ENCODE measurements around the gene TRPM5.
A peak's percentile ranks its signal among the peaks of the same experiment; 100 is the strongest.

Gene TRPM5

DNA sequence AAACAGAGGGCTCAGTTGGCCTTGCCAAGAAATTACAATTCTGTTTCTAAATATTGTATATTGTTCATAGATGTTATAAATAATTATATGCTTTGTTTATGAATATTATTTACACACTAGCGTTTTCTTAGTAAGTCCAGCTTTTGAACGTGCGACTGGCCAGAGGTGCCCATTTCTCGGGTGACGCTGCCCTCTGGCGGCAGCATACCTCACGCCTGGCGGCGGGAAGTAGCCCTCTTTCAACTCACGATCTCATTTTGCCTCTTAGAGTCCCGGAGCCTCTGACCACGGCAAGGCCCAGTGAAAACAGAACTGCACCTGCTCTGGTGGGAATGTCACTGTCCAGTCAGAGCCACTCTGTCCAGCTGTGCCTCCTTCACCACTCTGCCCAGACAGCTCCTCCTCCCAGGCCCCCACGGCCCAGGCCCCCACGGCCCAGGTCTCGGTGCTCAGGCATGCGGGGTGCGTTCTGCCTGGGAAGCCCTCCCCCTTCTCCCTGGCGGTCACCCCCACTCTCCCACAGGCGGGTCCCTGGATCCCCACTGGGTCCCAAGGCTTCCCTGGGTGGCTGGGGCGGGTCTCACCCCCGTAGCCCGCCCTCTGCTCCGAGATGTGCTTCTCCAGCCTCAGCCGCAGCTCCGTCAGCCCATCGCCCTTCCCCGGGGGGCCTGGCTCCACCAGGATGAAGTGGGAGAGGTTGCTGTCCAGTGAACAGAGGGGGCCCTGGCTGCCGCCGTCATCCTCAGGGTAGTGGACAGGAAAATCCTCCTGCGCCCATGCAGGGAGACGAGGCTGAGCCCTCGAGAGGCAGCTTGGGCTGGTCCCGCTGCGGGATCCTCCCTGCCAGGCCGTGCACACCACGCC lies 24.4 kb downstream of the TRPM5 start:
- DNase-seq = peak; percentile 64

GRCh38 chr11:2418693-2419360 lies 25.5 kb downstream of the TRPM5 start:
- no peak for DNase-seq

- DNase-seq = no peak
Observed at GRCh38 chr11:2417856-2418692, 26.2 kb downstream of the TRPM5 start.

DNA sequence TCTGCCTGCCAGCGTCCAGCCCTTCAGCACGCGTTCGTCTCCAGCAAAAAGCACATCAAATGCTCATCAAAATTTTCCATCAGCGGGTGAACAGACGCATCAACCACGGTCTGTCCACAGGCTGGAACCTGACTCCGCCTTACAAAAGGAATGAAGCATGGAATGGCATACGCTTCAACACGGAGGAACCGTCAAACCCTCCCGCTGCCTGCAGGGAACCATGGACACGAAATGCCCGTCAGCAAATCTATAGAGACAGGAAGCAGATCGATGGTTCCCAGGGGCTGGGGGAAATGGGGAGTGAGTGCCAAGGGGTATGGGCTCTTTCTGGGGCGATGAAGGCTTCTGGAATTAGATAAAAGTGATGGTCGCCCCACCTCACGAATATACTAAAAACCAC lies 27.5 kb downstream of the TRPM5 start:
- no peak for DNase-seq

DNA sequence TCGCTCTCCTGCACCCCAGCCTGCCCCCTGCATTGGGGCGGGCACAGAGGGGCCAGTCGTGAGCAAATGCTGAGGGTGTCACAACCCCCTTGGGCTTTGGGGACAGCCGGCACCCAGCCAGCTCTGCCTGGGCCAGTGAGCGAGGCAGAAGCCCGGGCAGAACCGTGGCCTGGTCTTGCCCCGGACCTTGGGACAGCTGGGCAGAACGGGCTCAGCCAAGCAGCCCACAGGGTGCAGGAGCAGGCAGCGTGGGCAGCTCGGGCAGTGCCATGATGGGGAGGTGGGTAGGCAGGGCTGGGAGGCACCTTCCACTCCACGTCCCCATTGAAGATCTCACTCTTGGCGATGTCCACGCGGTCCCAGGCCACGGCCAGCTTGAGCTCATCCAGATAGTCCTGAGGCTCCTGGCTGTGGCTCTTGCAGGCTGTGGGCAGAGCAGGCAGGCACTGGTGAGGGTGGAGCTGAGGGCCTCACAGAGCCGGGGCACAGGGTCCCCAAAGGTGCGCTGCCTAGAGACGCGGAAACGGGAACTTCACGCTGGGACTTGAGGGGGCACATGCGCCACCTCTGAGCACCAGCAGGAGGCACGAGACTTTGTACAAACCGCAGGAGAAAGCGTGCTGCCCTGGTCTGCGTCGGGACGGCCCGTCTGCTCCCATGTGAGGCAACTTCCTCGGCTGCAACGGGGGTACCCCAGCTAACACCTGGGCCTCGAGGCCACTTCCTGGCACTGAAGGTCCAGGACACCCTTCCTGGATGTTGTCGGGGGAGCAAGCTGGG lies 28.5 kb downstream of the TRPM5 start:
- DNase-seq = no peak

- DNase-seq = no peak
Observed at GRCh38 chr11:2415171-2415570, 29.1 kb downstream of the TRPM5 start.

DNA sequence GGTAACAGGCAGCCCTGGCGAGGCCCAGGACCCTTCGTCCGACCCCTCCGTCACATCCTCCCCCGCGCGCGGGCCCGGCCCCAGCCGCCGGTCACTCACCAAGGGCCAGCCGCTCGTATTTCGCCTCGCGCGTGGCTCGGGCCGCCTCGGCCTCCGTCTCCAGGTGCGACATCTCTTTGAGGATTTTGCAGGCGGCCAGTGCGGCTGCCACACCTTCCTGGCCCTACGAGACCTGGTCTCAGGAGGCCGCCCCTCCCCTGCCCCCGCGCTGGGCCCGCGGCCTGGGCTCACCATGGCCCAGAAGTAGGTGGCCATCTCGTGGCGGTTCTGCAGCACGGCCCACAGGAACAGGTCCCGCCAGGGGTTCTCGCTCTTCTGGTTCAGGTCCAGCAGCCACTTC lies 29.7 kb downstream of the TRPM5 start:
- no peak for DNase-seq

DNA sequence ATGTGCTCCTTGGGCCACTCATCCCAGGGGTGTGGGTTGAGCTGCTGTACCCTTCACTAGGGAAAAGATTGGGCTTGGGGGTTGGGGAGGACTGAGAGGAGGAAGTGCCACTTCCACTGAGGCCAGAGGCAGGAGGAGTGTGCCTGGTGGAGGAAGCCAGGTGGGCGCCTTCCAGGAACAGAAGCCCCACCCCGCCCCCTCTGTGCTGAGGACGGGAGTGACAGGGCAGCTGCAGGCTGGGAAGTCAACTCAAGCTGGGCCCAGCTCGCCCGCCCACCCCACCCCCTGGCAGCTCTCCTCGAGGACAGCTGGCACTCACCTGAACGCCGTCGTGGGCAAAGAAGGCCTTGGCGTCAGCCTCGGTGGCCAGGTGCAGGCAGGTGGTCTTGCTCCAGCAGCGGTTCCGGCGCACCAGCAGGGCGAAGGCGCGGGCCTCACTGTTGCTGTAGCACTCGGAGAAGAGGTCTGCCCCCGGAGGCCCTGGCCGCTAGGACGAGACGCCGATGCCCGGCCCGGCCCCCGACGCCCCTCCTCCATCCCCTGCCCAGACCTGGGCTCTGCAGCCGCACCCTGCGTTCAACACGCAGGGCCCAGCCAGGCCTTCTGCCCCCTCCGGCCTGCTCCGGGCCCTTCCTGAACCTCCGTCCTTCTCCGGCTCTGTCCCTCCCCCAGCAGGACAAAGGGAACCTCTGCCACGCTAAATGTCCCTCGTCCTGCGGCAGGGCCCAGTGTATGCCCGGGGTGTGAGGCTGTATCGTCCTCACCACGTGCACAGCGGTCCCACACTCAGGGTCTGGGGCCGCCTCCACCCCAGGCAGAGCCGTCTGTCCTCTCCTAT lies 30.4 kb downstream of the TRPM5 start:
- DNase-seq = no peak

- DNase-seq = no peak
Observed at GRCh38 chr11:2412323-2412722, 32.0 kb downstream of the TRPM5 start.

DNA sequence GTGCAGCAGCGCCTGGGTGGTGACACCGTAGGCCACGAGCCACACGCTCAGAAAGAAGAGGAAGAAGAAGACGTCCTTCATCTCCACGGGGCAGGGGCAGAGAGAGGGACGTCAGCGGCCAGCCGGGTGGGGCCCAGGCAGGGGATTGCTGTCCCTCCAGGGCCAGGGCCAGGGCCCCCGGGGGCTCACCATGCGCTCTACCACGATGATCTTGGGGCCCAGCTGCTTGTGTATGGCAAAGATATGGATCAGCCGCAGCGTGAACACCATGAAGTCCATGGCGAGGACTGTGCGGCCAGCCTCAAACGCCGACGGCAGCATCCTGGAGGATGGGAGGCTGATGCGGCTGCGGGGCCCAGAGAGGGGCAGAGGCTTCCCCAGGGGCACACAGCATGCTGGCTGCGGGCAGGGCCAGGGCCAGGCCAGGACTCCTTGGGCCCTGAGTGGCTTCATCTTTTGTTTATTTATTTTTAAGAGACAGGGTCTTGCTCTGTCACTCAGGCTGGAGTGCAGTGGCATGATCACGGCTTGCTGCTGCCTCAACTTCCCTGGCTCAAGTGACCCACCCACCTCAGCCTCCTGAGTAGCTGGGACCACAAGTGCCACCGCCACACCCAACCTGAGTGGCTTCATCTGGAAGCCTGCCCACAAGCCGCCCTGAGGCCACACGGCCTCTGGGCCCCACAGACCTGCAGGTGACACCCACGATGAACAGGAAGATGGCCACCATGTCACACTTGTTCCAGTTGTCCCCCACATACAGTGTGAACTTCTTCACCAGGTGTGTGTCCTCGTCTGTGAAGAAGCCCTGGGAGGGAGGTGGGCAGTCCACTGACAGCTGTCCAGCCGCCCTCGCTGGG lies 32.6 kb downstream of the TRPM5 start:
- DNase-seq = no peak

DNA sequence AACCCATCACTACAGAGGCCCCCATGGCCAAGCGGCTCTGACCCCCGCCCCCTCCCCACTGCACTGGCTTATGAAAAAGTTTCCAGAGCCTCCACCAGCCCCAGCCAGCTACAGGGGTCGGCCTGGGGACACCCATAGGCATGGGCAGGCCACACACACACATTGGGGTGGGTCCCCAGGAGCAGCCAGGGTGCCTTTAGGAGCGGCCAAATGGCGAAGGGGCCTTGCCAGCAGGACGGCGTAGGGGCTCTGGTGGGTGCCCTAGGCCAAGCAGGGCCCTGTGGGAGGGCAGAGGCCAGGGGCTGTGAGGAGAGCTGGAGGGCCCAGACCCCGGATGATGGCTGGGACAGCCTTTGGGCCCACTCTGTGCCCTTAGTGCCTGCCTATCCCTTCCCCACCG lies 33.7 kb downstream of the TRPM5 start:
- DNase-seq = no peak

DNA sequence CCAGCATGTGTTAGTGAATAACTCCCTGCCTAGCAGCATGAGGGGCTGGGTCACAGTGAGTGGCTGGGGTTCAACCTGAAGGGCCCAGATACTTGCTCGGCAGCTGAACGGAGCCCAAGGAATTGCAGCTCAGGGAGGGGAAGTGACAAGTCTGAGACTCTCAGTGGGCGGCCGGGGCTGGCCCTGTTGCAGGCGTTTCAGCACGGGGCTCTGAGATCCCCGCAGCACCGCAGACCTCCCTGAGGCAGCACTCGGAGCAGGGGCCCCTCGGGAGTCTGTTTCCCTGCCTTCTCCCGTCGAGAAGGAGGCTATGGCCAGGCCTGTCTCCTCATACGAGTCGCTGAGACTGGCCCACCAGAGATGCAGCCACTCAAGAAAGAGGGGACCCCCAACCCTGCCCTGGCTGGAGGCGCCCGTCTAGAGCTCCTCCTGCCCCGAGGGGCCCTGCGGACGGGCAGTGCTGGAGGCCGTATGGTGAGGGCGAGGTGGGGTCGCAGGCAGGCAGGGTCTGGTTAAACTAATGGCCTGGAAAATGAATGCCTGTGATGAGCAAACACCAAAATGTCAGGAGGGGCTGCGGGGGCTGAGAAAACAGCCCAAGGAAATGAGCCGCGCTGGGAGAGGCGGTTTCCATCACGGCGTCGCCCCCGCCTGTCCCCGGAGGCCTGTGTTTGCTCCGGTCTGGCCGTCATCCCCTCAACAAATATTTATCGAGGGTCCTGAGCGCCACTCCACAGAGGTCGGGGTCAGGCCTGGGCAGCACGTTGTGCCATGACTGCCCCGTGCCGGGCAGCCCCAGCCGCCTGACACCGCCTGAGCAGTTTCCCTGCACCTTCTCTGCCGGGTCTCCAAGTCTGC lies 34.5 kb downstream of the TRPM5 start:
- no peak for DNase-seq

- DNase-seq = no peak
Observed at GRCh38 chr11:2409126-2409525, 35.2 kb downstream of the TRPM5 start.

- DNase-seq = no peak
Observed at GRCh38 chr11:2408671-2409070, 35.6 kb downstream of the TRPM5 start.

DNA sequence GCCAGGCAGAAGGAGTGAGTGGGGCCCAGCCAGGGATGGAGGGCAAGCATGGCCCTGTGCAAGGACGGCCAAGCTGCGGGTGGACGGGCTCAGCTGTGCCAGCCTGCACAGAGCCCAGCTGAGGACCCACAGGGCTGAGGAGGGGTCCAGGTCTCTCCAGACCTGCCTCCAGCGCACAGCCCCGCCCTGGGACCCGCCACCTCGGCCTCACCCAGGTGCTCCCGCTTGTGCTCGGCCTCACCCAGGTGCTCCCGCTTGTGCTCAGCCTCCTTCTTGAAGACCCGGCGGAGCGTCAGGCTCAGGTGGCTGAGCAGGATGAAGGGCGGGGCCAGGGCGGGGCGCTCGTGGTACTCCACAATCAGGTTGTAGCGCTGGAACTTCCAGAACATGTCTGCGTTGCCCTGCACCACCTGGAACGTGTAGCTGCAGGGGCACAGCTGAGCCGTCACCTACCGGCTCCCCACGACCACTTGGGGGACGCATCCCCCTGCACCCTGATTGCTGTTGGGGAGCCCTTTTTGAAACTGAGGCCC lies 37.4 kb downstream of the TRPM5 start:
- DNase-seq = no peak

GRCh38 chr11:2406451-2406850 lies 37.9 kb downstream of the TRPM5 start:
- DNase-seq = no peak

- no peak for DNase-seq
Observed at GRCh38 chr11:2404735-2405196, 39.5 kb downstream of the TRPM5 start.

GRCh38 chr11:2402890-2403645 lies 41.2 kb downstream of the TRPM5 start:
- no peak for DNase-seq

GRCh38 chr11:2402106-2402505 lies 42.2 kb downstream of the TRPM5 start:
- no peak for DNase-seq

Data from activated naive CD4-positive, alpha-beta T cell treated with Interleukin-2 at 50 U/mL for 16 hours (primary cell).